GM18508 (cell line): Measurements from ENCODE around the gene NAA80.
"Not testable (repeated sequence)": the region's sequence is repeated elsewhere in the genome, so short reads cannot be mapped to it uniquely, and the experiment has no call there.

Source experiments
- ATAC-seq: cut with Tn5 transposase; IDR thresholded peaks from one replicate; pipeline ENCODE4 v1.9.1; 2021; ENCODE audit warnings: moderate number of reproducible peaks; ENCODE audit not compliant: insufficient read depth, unreplicated experiment

Gene NAA80

GRCh38 chr3:50293079-50293801, 6.0 kb downstream of the NAA80 start:
- ATAC-seq, result no peak

GRCh38 chr3:50292159-50293078, 6.8 kb downstream of the NAA80 start, which contains the start of gene IFRD2:
TSS of gene IFRD2 (minus strand) at chr3:50292429. CDS start at chr3:50292274, 155 bp downstream.
- peak; percentile 76 for ATAC-seq

GRCh38 chr3:50290161-50290641, 9.0 kb downstream of the NAA80 start:
- ATAC-seq, result no peak

DNA sequence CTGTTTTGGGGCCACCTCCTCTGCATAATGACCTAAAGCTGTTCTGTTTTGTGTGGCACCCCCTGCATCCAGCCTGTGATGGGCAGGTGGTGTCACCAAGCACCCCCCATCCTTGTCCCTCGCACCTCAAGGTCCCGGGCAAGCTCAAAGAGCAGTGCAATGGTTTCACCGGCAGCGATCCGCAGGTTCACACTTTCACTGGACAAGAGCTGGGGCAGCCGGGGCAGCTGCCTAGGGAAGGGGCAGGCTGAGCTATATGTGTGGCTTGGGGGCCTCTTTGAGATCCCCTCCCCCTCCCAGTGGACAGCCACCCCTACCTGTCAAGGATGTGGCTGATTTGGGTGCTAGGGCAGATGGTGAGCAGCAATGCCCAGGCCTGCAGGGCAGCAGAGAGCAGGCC, 10.1 kb downstream of the NAA80 start:
- ATAC-seq, result no peak

DNA sequence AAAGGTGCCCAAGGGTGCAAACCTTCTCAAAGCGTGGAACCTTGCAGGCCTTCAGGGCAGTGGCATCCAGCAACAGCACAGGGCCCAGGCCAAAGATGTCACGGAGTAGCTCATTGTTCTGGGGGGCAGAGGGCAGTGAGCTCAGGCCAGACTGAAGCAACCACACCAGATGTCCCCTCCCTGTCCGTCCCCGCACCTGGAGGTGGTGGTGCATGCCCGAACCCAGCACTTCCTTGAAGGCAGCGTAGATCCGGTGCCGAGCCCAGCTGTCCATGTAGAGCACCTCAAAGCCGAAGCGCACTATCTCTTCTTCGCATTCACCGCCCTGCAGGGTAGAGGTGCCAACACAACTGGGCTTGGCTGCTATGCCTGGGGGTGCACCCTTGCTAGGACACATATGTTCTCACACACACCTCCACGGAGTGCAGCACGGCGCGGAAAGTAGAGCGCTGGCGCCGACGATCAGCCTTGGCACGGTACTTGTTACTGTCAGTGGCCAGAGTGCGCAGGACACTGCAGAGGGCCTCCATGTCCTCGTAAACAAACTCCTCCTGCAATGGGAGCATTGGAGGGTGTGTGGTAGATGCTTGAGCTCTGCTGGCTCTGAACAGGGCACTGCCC, 10.7 kb downstream of the NAA80 start:
- no peak for ATAC-seq

DNA sequence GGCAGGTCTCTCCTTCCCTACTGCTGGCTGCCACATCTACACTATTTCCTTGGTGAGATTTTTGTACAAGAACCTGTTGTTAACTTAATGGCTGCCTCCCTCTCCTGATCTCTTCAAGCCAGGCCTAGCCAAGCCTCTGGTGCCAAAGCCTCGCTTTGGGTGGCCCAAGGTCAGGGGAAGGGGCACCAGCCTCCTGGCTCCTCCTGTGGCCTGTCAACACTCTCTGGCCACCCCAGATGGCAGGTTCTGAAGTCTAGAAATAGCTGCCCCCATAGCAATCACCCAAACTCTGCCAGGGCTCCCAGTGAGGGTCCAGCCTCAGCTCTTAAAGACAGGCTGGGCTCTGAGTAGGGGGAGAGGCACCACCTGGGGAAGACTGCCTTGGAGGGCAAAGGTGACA, 11.9 kb downstream of the NAA80 start:
- ATAC-seq, result no peak

- ATAC-seq, result no peak
These were observed 12.6 kb downstream of the NAA80 start for GRCh38 chr3:50286322-50287227.

GRCh38 chr3:50284121-50284520, 15.1 kb downstream of the NAA80 start:
- ATAC-seq, result not testable (repeated sequence)

DNA sequence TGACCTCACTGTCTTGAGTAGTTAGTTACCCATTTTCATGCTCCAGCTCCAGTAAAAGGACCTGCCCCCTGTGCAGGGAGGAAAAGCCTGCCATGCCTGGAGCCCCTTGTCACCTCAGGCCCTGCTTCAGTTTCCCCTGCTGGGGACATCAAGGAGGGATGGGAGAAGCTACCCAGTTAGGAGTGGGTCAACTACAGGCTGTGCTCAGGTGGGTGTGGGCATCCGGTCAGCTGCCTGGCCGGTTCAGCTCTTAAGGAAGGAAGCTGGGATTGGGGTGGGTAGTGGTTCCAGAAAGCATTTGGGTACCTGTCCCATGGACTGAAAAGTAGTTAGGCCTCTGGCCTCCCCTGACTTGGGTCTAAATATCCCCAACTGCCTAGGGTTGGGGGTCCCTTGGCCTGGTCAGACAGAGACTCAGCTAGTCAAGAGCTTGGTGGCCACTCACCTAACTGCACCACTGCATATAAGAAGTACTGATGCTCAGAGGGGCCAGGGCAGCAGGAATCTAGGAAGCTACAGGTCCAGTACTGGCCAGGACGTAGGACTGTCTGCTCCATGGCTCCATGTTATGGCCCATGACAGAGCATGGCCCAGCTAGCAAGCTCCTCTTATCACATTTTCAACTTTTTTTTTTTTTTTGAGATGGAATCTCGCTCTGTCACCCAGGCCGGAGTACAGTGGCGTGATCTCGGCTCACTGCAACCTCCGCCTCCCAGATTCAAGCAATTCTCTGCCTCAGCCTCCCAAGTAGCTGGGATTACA, 19.8 kb downstream of the NAA80 start:
- no peak for ATAC-seq

DNA sequence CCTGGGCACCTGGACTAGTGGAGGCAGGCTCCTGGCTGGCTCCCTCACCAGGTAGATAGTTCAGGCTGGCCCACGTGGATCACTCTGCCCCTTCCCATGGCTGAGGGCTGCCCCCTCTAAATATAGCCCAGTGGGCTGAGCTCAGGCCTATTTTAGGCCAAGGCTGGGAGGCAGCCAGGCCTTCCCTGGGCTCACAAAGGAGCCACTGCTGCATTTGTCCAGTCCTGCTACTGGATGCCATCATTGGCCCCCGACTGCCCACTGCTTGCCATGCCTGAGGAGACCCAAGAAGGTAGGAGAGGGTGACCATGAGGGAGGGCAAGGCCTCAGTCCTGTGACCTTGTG, 20.4 kb downstream of the NAA80 start, which contains the start of gene LSMEM2:
TSS of gene LSMEM2 (plus strand) at position 208 of the 345 bp plus-strand sequence. CDS start at position 235, 27 bp downstream.
- no peak for ATAC-seq

GRCh38 chr3:50278123-50278879, 20.9 kb downstream of the NAA80 start:
- no peak for ATAC-seq

GRCh38 chr3:50276762-50277101, 22.5 kb downstream of the NAA80 start:
- ATAC-seq, result no peak

- ATAC-seq, result no peak
These were observed 23.0 kb downstream of the NAA80 start for GRCh38 chr3:50275996-50276761.

DNA sequence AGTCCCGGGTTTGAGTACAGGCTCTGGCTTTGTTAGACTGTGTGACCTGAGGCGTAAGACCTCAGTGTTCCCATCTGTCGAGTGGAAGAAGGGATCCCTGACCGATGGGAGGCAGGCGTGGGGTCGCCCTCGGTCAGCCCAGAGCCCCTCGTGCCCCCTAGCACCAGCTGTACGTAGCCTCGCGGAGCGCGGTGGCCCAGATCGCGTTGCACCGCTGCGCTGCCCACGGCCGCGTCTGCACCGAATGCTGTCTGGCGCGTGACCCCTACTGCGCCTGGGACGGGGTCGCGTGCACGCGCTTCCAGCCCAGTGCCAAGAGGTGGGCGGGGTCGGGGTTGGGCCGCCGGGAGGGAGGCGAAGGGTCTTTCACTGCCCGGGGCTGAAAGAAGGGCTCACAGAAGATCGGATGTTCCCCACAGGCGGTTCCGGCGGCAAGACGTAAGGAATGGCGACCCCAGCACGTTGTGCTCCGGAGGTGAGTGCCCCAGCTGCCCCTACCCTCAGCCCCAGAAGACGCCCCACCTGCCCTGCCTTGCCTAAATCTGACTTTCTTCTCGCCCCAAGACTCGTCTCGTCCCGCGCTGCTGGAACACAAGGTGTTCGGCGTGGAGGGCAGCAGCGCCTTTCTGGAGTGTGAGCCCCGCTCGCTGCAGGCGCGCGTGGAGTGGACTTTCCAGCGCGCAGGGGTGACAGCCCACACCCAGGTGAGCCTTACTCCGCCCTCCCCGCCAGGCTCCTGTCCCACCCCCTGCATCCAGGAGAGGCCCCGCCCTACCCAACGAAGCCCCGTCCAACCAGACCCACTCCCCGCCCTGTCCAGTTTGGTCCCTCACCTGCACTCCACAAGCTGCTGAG, 23.8 kb downstream of the NAA80 start:
- ATAC-seq, result no peak

- no peak for ATAC-seq
These were observed 24.7 kb downstream of the NAA80 start for GRCh38 chr3:50274371-50275104.

GRCh38 chr3:50273689-50274065, 25.5 kb downstream of the NAA80 start:
- no peak for ATAC-seq
